Measurements from ENCODE around the gene CD58.

Gene CD58

DNA sequence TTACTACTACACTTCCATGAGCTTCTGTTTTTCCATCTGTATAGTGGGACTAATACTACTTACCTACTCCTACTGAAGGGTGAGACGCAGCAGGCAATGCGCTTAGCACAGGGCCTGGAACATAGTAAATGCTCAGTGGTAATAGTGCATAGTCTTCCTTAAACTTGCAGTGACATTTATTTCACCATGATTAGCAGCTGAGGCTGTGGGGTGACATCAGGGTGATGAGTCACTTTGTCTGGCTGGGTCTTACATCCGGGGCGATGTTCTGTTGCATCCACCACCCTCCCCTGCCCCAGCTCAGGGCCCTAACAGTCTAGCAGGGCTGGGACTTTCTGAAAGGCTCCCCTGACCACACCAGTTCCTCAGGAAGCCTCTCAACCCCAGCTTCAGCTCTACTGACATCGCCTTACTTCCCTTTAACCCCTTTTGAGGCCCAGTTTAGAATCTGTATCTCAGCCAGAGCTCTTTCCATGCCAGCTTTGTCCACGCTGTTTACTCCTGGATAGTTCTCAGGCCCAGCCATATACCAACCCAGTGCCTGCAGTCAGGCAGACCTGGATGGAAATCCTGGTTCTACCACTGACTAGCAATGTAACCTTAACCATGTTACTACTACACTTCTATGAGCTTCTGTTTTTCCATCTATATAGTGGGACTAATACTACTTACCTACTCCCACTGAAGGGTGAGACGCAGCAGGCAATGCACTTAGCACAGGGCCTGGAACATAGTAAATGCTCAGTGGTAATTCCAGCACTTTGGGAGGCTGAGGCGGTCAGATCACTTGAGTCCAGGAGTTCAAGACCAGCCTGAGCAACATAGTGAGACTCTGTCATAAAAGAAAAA lies 66.3 kb downstream of the CD58 start:
- peak overlapping the region; percentile 72 for H3K4me3 Mint-ChIP-seq
- peaks cover 52% of the 10 kb centered on the region for H3K4me1 Mint-ChIP-seq (ENCODE audit: low read depth)
- H3K36me3 Mint-ChIP-seq, result no peaks in the 10 kb centered on the region
- H3K9me3 Mint-ChIP-seq (ENCODE audit: low read depth), result no peaks in the 10 kb centered on the region
- peak overlapping the region; percentile 95 for H3K27ac Mint-ChIP-seq
- H3K27me3 Mint-ChIP-seq, result no peaks in the 10 kb centered on the region

DNA sequence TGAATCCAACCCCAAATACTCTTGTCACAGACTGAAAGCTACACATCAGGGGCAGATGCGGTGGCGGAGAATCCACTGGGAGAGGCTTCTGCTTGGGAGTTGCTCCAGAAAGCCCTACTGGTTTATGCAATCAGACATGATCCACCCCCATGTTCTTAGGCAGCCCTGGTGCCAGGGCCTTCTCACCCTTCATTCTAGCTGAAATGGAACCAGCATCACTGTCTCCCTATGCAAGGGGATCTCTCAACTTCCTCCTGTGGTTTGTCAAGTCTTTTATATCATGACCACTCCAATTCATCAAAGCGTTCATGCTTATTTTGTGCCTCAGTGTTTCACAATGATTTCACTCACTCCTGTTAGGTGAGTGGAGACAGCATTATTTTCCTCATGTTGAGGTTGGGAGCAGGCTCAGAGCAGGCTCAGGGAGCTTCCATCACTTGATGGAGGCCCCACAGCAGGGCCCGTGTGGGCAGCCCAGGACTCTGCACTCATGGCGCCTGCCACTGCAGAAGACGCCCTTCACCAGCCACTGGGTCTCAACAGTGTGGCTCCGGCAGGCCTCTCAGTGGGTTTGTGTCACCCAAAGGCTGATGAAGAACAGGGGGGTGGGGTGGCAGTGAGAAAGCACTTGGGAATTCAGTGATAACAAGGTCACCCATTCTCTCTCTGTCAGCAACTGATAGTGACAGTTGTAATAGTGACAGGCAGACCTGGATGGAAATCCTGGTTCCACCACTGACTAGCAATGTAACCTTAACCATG lies 67.1 kb downstream of the CD58 start:
- no peaks in the 10 kb centered on the region for H3K27me3 Mint-ChIP-seq
- peak overlapping the region; percentile 95 for H3K27ac Mint-ChIP-seq
- peaks cover 49% of the 10 kb centered on the region for H3K4me1 Mint-ChIP-seq (ENCODE audit: low read depth)
- no peaks in the 10 kb centered on the region for H3K36me3 Mint-ChIP-seq
- H3K9me3 Mint-ChIP-seq (ENCODE audit: low read depth), result no peaks in the 10 kb centered on the region
- peak overlapping the region; percentile 72 for H3K4me3 Mint-ChIP-seq

DNA sequence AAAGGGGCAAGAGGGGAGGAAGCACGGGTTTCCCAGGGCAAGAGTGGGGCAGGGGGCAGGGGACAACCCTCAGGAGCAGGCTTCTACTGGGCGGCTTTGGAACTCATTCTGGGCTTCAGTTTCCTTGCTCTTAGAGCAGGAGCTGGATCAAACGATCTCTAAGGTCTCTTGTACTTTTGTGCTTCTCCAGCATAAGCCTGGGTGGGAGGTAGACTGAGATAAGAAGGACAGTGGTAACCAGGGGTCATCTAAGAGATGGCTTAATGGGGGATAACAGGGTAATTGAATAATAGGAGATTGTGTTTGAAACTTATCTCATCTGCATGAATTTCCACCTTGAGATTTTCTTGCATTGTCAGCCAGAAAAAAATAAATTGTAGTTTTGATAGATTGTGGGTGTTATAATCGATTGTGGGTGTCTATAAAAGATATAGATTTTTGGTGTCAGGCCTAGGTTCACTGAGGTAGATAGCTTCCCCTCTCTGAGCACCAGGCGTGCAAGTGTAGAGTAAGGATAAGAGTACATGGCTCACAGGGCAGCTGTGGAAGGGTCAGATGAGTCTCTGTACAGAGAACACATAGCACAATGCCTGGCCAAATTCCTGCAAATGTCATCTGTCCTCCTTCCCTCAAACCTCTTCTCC lies 68.0 kb downstream of the CD58 start:
- H3K4me1 Mint-ChIP-seq (ENCODE audit: low read depth), result peaks cover 42% of the 10 kb centered on the region
- no peaks in the 10 kb centered on the region for H3K27me3 Mint-ChIP-seq
- H3K27ac Mint-ChIP-seq, result peak overlapping the region; percentile 95
- H3K9me3 Mint-ChIP-seq (ENCODE audit: low read depth), result no peaks in the 10 kb centered on the region
- no peak overlapping the region for H3K4me3 Mint-ChIP-seq
- no peaks in the 10 kb centered on the region for H3K36me3 Mint-ChIP-seq

DNA sequence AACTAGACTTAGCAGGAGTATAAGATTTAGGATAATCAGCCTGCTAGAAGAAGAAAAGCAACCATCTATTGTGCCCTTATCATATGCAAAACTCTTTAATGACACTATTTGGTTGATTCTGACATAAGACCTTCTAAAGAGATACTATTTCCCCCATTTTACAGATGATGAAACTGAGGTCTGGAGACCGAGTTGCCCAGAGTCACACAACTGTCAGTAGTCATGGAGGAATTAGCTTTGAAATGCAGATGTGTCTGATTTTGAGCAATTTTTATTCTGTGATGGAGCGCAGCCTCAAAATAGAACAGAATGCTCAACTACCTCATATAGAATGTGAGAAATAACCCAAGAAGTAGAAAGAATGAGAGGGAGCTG lies 69.0 kb downstream of the CD58 start:
- H3K9me3 Mint-ChIP-seq (ENCODE audit: low read depth), result no peaks in the 10 kb centered on the region
- H3K4me3 Mint-ChIP-seq, result no peak overlapping the region
- no peak overlapping the region for H3K27ac Mint-ChIP-seq
- no peaks in the 10 kb centered on the region for H3K27me3 Mint-ChIP-seq
- no peaks in the 10 kb centered on the region for H3K36me3 Mint-ChIP-seq
- peaks cover 40% of the 10 kb centered on the region for H3K4me1 Mint-ChIP-seq (ENCODE audit: low read depth)

DNA sequence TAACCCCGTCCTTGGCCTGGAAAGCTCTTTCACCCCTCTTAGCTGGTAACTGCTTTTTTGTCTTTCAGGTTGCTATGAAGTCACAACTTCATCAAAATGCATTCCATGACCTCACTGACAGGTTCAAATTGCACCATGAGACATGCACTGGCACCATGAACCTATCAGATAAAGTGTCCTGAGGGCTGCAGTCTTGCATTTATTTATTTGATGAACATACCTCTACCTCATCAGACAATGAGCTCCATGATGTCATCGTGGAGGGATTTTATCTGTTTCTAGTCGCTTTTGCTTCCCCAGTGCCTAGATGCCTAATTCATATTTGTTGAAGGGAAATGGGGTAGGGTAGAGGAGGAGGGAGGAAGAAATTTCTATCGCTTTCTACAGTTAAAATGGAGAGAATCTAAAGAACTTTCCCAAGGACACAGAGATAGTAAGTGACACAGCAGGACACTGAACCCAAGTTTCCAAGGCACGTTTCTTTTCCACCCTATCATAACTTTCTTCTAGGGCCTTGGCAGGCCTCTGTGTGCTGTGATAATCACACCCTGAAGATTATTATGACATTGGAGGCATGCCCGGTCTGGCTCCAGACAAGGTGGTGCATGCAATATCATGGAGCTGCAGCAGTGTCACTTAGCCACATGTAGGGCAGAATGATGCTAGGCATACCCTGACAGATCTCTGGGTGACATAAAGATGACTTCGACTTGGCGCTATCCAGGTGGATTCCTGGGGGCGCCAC lies 69.5 kb downstream of the CD58 start:
- H3K4me3 Mint-ChIP-seq, result no peak overlapping the region
- H3K9me3 Mint-ChIP-seq (ENCODE audit: low read depth), result no peaks in the 10 kb centered on the region
- H3K4me1 Mint-ChIP-seq (ENCODE audit: low read depth), result peaks cover 39% of the 10 kb centered on the region
- H3K27ac Mint-ChIP-seq, result no peak overlapping the region
- no peaks in the 10 kb centered on the region for H3K36me3 Mint-ChIP-seq
- H3K27me3 Mint-ChIP-seq, result no peaks in the 10 kb centered on the region

DNA sequence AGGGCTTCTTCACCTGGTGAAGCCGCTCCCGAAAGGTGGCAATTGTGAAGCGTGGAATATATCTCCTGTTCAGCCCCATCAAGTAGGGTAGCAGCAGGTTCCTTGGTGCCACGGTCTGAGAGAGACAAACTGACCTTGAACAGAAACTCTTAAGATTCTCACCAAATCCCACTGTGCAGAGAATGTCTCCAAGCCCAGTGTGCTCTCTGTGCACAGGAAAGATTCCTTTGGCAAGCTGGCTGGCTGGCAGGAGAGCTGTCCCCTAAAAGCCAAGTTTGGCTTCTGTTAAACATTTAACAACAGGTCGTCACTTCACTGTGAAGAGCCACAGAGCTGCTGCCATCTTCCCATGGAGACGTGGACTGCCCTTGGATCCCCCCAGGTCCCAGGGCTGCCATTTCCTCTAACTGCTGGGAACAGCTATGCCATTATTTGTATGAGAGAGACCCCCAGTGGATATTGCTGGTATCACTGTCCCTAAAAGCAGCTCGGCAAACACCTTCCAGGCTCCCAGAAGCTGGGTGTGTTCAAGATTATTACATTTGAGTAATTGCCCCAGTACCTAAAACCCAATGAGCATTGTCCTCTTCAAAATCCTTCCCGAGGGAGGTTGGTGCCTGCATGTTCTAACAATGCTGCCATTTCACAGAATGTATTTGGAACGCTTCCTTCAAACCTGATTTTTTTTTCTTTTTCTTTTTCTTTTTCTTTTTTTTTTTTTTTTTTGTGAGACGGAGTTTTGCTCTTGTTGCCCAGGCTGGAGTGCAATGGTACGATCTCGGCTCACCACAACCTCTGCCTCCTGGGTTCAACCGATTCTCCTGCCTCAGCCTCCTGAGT lies 71.8 kb downstream of the CD58 start:
- no peak overlapping the region for H3K4me3 Mint-ChIP-seq
- H3K27me3 Mint-ChIP-seq, result no peaks in the 10 kb centered on the region
- H3K4me1 Mint-ChIP-seq (ENCODE audit: low read depth), result peaks cover 19% of the 10 kb centered on the region
- no peak overlapping the region for H3K27ac Mint-ChIP-seq
- no peaks in the 10 kb centered on the region for H3K9me3 Mint-ChIP-seq (ENCODE audit: low read depth)
- no peaks in the 10 kb centered on the region for H3K36me3 Mint-ChIP-seq

DNA sequence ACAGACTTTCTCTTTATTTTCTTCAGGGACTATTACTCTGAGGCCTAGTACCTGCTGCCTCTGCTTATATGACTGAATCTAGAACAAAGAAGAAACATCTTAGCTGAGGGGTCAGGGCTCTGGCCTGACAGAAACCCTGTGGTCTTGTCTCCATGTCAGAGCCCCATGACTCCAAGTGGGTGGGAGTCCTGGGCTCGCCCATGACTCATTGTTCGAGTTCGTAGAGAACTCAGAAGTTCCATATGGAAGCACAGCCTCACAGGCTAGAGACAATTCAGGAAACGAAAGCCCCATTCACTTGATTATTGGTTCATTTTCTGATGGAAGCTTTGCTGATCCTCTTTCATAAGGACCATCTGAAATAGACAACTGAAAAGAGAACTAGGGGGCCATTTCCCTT lies 73.2 kb downstream of the CD58 start:
- Mint-ChIP-seq H3K4me1 (ENCODE audit: low read depth) (peaks cover 6% of the 10 kb centered on the region), H3K9me3 (ENCODE audit: low read depth) (no peaks in the 10 kb centered on the region), H3K27ac (no peak overlapping the region), H3K4me3 (no peak overlapping the region), H3K36me3 (no peaks in the 10 kb centered on the region), H3K27me3 (no peaks in the 10 kb centered on the region)

DNA sequence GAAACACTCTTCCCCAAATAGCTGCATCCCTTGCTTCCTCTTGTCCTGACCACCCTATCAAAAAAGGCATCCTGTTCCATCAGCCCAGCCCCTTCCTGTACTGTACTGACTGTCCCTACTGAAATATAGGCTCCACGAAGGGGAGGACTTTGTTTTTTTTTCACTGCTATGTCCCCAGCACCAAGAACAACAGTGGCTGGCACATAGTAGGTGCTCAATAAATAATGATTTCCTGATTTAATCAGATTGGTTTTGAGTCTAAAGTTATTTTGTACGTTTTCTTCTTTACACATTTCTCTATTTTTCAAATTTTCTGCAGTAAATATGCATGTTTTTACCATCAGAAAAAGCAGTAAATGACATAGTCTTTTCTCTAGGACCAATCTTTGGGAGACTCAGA lies 73.9 kb downstream of the CD58 start:
- Mint-ChIP-seq H3K36me3 (no peaks in the 10 kb centered on the region), H3K9me3 (ENCODE audit: low read depth) (no peaks in the 10 kb centered on the region), H3K4me3 (no peak overlapping the region), H3K27ac (no peak overlapping the region), H3K27me3 (no peaks in the 10 kb centered on the region), H3K4me1 (ENCODE audit: low read depth) (peaks cover 4% of the 10 kb centered on the region)

DNA sequence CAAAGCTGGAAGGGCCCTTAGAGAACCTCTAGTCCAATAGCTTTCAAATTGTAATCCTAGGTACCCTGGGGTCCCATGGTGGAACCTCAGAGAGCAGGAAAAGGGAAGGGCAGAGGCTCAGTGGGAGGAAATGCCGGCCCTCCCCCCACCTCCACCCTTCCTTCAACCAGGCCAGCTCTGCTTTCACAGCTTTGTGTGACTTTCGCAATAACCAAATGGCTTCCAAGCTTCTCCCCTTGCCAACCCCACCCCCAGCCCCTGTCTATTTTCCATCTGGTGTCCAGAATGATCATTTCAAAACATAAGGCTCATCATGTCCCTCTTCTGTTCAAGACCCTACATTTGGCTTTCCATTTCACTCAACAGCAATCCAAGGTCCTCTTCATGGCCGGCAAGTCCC lies 74.4 kb downstream of the CD58 start:
- no peak overlapping the region for H3K27ac Mint-ChIP-seq
- no peaks in the 10 kb centered on the region for H3K27me3 Mint-ChIP-seq
- no peaks in the 10 kb centered on the region for H3K9me3 Mint-ChIP-seq (ENCODE audit: low read depth)
- no peaks in the 10 kb centered on the region for H3K36me3 Mint-ChIP-seq
- H3K4me3 Mint-ChIP-seq, result no peak overlapping the region
- H3K4me1 Mint-ChIP-seq (ENCODE audit: low read depth), result peaks cover 4% of the 10 kb centered on the region

DNA sequence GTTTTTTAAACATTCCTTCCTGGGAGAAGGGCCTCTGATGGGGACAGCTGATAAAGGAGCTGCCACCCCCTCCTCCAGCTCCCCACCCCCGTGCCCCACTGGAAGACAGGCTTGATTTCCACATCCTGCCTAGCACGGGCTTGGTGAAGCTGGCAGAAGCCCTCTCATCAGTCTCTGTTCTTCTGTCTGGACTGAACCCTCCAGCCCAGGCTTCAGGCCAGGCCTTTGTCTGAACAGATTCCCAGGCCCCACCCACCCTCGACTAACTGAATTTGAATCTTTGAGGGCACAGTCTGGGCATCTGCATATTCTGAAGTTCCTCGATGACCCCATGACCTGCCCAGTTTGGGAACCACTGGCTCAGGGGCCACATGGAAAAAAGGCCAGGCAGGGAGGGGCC lies 75.3 kb downstream of the CD58 start:
- no peaks in the 10 kb centered on the region for H3K27me3 Mint-ChIP-seq
- peaks cover 4% of the 10 kb centered on the region for H3K4me1 Mint-ChIP-seq (ENCODE audit: low read depth)
- no peak overlapping the region for H3K27ac Mint-ChIP-seq
- no peak overlapping the region for H3K4me3 Mint-ChIP-seq
- H3K36me3 Mint-ChIP-seq, result no peaks in the 10 kb centered on the region
- no peaks in the 10 kb centered on the region for H3K9me3 Mint-ChIP-seq (ENCODE audit: low read depth)

DNA sequence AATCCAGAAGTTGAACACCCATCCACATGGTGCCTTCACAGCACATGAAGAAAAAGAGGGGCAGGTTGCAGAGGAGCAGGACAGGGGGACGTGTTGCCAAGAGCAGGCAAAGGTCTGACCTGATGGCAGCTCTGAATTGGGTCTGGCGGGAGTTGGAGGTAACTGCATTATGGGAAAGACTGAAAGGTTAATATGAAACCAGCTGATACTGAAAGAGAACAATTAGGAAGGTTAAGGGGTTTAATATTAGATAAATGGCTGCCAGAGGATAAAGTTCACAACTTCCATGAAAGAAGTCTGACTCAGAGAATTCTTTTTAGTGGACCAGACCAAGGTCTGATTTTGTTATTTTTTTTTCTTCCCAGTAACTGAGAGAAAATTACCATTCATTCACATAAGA lies 76.1 kb downstream of the CD58 start:
- Mint-ChIP-seq H3K27ac (no peak overlapping the region), H3K4me1 (ENCODE audit: low read depth) (peaks cover 4% of the 10 kb centered on the region), H3K36me3 (no peaks in the 10 kb centered on the region), H3K4me3 (no peak overlapping the region), H3K9me3 (ENCODE audit: low read depth) (no peaks in the 10 kb centered on the region), H3K27me3 (no peaks in the 10 kb centered on the region)

DNA sequence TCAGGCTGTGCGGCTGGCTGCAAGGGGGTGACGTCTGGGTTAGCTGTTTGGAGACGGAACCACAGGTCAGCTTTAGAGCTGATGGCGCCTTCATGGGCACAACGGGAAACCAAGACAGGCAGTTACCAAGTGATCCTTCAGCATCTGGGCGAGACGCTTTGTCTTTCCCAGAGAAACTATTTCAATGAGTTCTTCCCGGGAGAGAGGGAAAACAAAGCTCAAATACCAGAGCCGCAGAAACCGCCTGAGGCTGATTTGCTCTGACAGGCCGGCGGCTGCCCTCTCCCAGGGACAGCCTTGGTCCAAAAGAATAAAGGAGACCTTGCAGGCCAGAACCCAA lies 76.5 kb downstream of the CD58 start:
- Mint-ChIP-seq H3K4me3 (no peak overlapping the region), H3K36me3 (no peaks in the 10 kb centered on the region), H3K4me1 (ENCODE audit: low read depth) (peaks cover 4% of the 10 kb centered on the region), H3K27me3 (no peaks in the 10 kb centered on the region), H3K27ac (no peak overlapping the region), H3K9me3 (ENCODE audit: low read depth) (no peaks in the 10 kb centered on the region)

DNA sequence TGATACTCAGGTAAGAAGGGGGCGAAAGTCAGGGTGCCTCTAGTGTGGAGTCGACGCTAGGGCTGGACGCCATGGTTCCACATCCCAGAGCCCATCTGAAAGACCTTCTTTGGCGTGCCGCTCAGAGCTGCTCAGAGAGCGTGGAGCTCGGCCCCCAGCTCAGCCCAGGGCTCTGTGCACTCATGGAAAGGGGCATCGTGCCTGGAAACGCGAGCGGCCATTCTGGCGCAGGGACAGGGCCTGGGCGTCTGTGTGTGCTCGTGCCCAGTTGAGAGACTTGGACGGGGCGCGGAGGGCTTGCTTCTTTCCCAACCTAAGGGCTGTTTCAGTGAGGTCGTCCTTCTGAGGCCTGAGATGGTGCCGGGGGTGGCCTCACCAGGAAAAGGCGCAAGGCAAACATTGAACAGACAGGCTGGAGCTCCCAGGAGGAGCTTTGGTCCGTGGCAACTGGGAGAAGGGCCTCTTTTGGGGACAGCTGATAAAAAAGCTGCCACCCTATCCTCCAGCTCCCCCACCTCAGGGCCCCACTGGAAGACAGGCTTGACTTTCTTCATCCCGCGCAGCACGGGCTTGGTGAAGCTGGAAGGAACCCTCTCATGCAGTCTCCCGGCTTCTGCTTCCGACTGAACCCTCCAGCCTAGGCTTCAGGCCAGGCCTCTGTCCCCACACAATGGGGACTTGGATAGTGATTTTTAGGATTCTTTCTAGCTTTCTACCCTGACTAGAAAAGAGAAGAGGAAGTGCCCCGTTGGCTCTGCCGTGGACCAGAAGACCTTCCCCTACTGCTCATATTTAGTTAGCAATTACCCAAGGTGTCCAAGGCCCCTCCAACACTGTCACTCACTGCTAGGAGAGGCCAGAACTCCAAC lies 77.1 kb downstream of the CD58 start:
- H3K4me3 Mint-ChIP-seq, result no peak overlapping the region

More for the DNA sequence above, 77.1 kb downstream of the CD58 start:
- Mint-ChIP-seq H3K27me3 (no peaks in the 10 kb centered on the region), H3K27ac (no peak overlapping the region), H3K9me3 (ENCODE audit: low read depth) (no peaks in the 10 kb centered on the region), H3K4me1 (ENCODE audit: low read depth) (no peaks in the 10 kb centered on the region), H3K36me3 (no peaks in the 10 kb centered on the region)

All from activated naive CD8-positive, alpha-beta T cell (primary cell).